Endothelial cell (in vitro differentiated cells): ENCODE results near the gene PRSS57. TPM values are rescaled to one million over a fixed set of nuclear protein-coding genes. Genes with fewer than 3 reads are reported as not detected.

Experiments used
- DNase-seq: peaks from one replicate; pipeline ENCODE4 v3.0.0; 2021; ENCODE audit warnings: low spot score
- H3K27ac Mint-ChIP-seq: one replicate; pipeline ENCODE4 v1.8.0; 2021; ENCODE audit warnings: mixed read lengths, inconsistent platforms; ENCODE audit not compliant: unreplicated experiment
- H3K27me3 Mint-ChIP-seq: one replicate; pipeline ENCODE4 v1.8.0; 2021; ENCODE audit warnings: mild to moderate bottlenecking, moderate library complexity, mixed read lengths, inconsistent platforms; ENCODE audit not compliant: unreplicated experiment
- H3K36me3 Mint-ChIP-seq: one replicate; pipeline ENCODE4 v1.8.0; 2021; ENCODE audit warnings: mild to moderate bottlenecking, low read depth, mixed read lengths, inconsistent platforms; ENCODE audit not compliant: unreplicated experiment
- H3K4me1 Mint-ChIP-seq: one replicate; pipeline ENCODE4 v1.8.0; 2021; ENCODE audit warnings: mild to moderate bottlenecking, mixed read lengths, inconsistent platforms; ENCODE audit not compliant: unreplicated experiment
- H3K4me3 Mint-ChIP-seq: one replicate; pipeline ENCODE4 v1.8.0; 2021; ENCODE audit warnings: mild to moderate bottlenecking, mixed read lengths, inconsistent platforms; ENCODE audit not compliant: unreplicated experiment
- H3K9me3 Mint-ChIP-seq: one replicate; pipeline ENCODE4 v1.8.0; 2021; ENCODE audit warnings: mixed read lengths, inconsistent platforms; ENCODE audit not compliant: unreplicated experiment
- CTCF ChIP-seq: fragments of 200-600 bp; sonication (generic); IDR thresholded peaks from one replicate; pipeline ENCODE4 v1.5.0; 2021; ENCODE audit warnings: antibody characterized with exemption; ENCODE audit not compliant: unreplicated experiment
- total RNA-seq: library from RNA; stranded (reverse); fragmentation: NEBNext Ultra II Directional; extraction: Animal tissue kit (Norgen Biotek cat#: 25700); gene quantifications from one replicate; pipeline ENCODE4 v1.2.1, GENCODE V29; 2021; ENCODE audit not compliant: unreplicated experiment

Gene PRSS57
- total RNA-seq, 1 donor from 2014 or later = not detected

GRCh38 chr19:722553-723101 is 27.4 kb upstream of the PRSS57 start:
- H3K27me3 Mint-ChIP-seq = peaks cover 6% of the 10 kb centered on the region
- DNase-seq = no peak
- H3K9me3 Mint-ChIP-seq = no peaks in the 10 kb centered on the region
- H3K36me3 Mint-ChIP-seq = peaks cover 4% of the 10 kb centered on the region
- H3K4me3 Mint-ChIP-seq = no peak overlapping the region
- TF ChIP-seq CTCF = no peak
- peaks cover 4% of the 10 kb centered on the region for H3K4me1 Mint-ChIP-seq
- no peak overlapping the region for H3K27ac Mint-ChIP-seq

GRCh38 chr19:720345-721160 is 25.3 kb upstream of the PRSS57 start:
- no peak for TF ChIP-seq CTCF
- peaks cover 5% of the 10 kb centered on the region for H3K36me3 Mint-ChIP-seq
- H3K4me3 Mint-ChIP-seq = no peak overlapping the region
- DNase-seq = no peak
- H3K9me3 Mint-ChIP-seq = no peaks in the 10 kb centered on the region
- H3K27me3 Mint-ChIP-seq = peaks cover 8% of the 10 kb centered on the region
- H3K27ac Mint-ChIP-seq = no peak overlapping the region
- no peaks in the 10 kb centered on the region for H3K4me1 Mint-ChIP-seq

- no peak overlapping the region for H3K4me3 Mint-ChIP-seq
- peaks cover 9% of the 10 kb centered on the region for H3K36me3 Mint-ChIP-seq
- no peaks in the 10 kb centered on the region for H3K4me1 Mint-ChIP-seq
- no peak for DNase-seq
- TF ChIP-seq CTCF = no peak
- peaks cover 4% of the 10 kb centered on the region for H3K9me3 Mint-ChIP-seq
- no peak overlapping the region for H3K27ac Mint-ChIP-seq
- H3K27me3 Mint-ChIP-seq = peaks cover 9% of the 10 kb centered on the region
Observed at GRCh38 chr19:719636-720344, 24.5 kb upstream of the PRSS57 start.

GRCh38 chr19:718991-719512 is 23.8 kb upstream of the PRSS57 start:
- peaks cover 4% of the 10 kb centered on the region for H3K9me3 Mint-ChIP-seq
- DNase-seq = no peak
- H3K36me3 Mint-ChIP-seq = peaks cover 9% of the 10 kb centered on the region
- H3K27ac Mint-ChIP-seq = no peak overlapping the region
- no peaks in the 10 kb centered on the region for H3K4me1 Mint-ChIP-seq
- H3K27me3 Mint-ChIP-seq = peaks cover 9% of the 10 kb centered on the region
- H3K4me3 Mint-ChIP-seq = no peak overlapping the region
- TF ChIP-seq CTCF = no peak
